Heart left ventricle (tissue), 16 donors: ENCODE data around the gene AGMO. TPM values are rescaled to one million over a fixed set of nuclear protein-coding genes. Genes with fewer than 3 reads are reported as not detected.
A peak's percentile ranks its signal among the peaks of the same experiment; 100 is the strongest.

Experiments used
- ATAC-seq, 4 donors: fragments of 200-7000 bp; cut with Tn5 transposase; one replicate each; pipeline ENCODE4 v1.9.1; 2020 to 2022; ENCODE audit warnings: moderate library complexity in 4 of 4, mild to moderate bottlenecking in 3 of 4, moderate number of reproducible peaks in 1 of 4
- DNase-seq, 5 donors: peaks; one replicate each; pipeline ENCODE4 v3.0.0-alpha.2; 2020
- H3K27ac ChIP-seq, 12 donors: fragments of 200-600 bp; sonication (generic) in 4 of 12; one replicate each; pipeline versions ENCODE4 v1.5.0 to v1.8.0; 2016 to 2022; ENCODE audit warnings: mild to moderate bottlenecking in 2 of 12
- H3K27me3 ChIP-seq, 9 donors: fragments of 200-600 bp; sonication (generic) in 2 of 9; one replicate each; pipeline versions ENCODE4 v1.5.1 to v1.8.0; 2016 to 2022; ENCODE audit warnings: mild to moderate bottlenecking in 3 of 9
- H3K36me3 ChIP-seq, 9 donors: fragments of 200-600 bp; sonication (generic) in 2 of 9; one replicate each; pipeline versions ENCODE4 v1.5.0 to v1.8.0; 2018 to 2022; ENCODE audit warnings: mild to moderate bottlenecking in 2 of 9
- H3K4me1 ChIP-seq, 12 donors: fragments of 200-600 bp; sonication (generic) in 4 of 12; one replicate each; pipeline versions ENCODE4 v1.5.0 to v1.8.0; 2016 to 2022; ENCODE audit warnings: mild to moderate bottlenecking in 3 of 12
- H3K4me3 ChIP-seq, 12 donors: fragments of 200-600 bp; sonication (generic) in 4 of 12; one replicate each; pipeline versions ENCODE4 v1.5.0 to v1.8.0; 2017 to 2022; ENCODE audit warnings: mild to moderate bottlenecking in 9 of 12, moderate library complexity in 4 of 12
- H3K9me3 ChIP-seq, 12 donors: fragments of 200-600 bp; sonication (generic) in 4 of 12; one replicate each; pipeline versions ENCODE4 v1.5.0 to v1.8.0; 2016 to 2022; ENCODE audit warnings: mild to moderate bottlenecking in 1 of 12
- POLR2A ChIP-seq, 2 donors: fragments of 450-650 bp; IDR thresholded peaks; one replicate each; pipeline ENCODE4 v1.6.1; 2017; ENCODE audit warnings: antibody characterized with exemption in 2 of 2, mild to moderate bottlenecking in 2 of 2, moderate library complexity in 2 of 2
- WGBS, 4 donors: extraction: QIAGEN DNeasy Blood & Tissue Kit in 2 of 4; methylation state at CpG; one replicate each; pipeline versions ENCODE4 v1.1.5 to v1.1.7; 2013 to 2018; 5-methylcytosine and 5-hydroxymethylcytosine counted together
- intact Hi-C, 10 donors: fragments of 100-400 bp; cut with DNase I; formaldehyde crosslinking; loops; one replicate each; pipeline versions ENCODE4 v1.11.1 to v1.14.2; 2022
- polyA plus RNA-seq, 2 donors: library from polyadenylated mRNA; stranded (reverse); fragments of 200-250 nt; gene quantifications; one replicate each; pipeline ENCODE4 v1.2.3, GENCODE V29; 2013
- total RNA-seq, 9 donors: library from RNA; depleted of rRNA in 2 of 9; stranded (reverse); fragments of >200 nt in 2 of 9; fragmentation: NEBNext Ultra II Directional in 3 of 9; extraction: Animal tissue kit (Norgen Biotek cat#: 25700) in 3 of 9; gene quantifications; one replicate each; pipeline versions ENCODE4 v1.1.0 to v1.2.4, GENCODE V29; 2016 to 2023
- TF ChIP-seq, protein P1 (sequence below), 12 donors: fragments of 200-600 bp; sonication (generic) in 4 of 12; IDR thresholded peaks; one replicate each; pipeline versions ENCODE4 v1.5.0 to v1.8.0; 2018 to 2022; ENCODE audit warnings: antibody characterized with exemption in 12 of 12, mild to moderate bottlenecking in 5 of 12
- donor health status: ischemic (EF 13 %, LVEDD 7.1; RV severe dilation, severe dysfunction).
- donor health status: healthy with polysubstance abuse.
- donor health status: DM: no; HTN: yes; CAD: no.
- donor health status: DM: no; HTN: no; CAD: no.
- donor health status: ischemic (EF 25% LVEDD 6.9; RV normal size, moderate dysfunction).
- donor health status: ischemic (EF 25% LVEDD 5.7; RV mildly dilated, moderate dysfunction).
- donor health status: healthy.
- donor health status: DM: yes; HTN: yes; CAD: no.
- donor health status: ischemic (EF 35%, LVEDD 5.7; RV mildly dilated, moderate dysfunction).
- donor health status: nonischemic (EF 11% LVEDD 7.7; RV severe dilation, severe dysfunction).
- donor health status: DM: yes; HTN: yes; CAD: no.
- donor health status: PGD.
- donor health status: ischemic (EF 29% LVEDD 5.4; RV normal size, mild dysfunction).
- donor health status: nonischemic (EF 23%, LVEDD 6.1; RV moderate dilation, normal function).

The AGMO gene
- total and polyA plus RNA-seq, 11 donors: 0.12 to 0.72 (median 0.40) TPM; not detected in 1

GRCh38 chr7:15403751-15404150 lies 158.1 kb downstream of the AGMO start:
- Histone ChIP-seq H3K4me3 (no peak overlapping the region), H3K4me1 (peaks cover 0 to 3% (median 0%) of the 10 kb centered on the region in 12 donors), H3K36me3 (no peaks in the 10 kb centered on the region), H3K27me3 (no peaks in the 10 kb centered on the region), H3K9me3 (no peaks in the 10 kb centered on the region), H3K27ac (peak overlapping the region in 1 of 12 donors; percentile 16)
- ATAC-seq (no peak), DNase-seq (no peak)
- intact Hi-C loops: no loop called here
- TF ChIP-seq, protein P1, sequence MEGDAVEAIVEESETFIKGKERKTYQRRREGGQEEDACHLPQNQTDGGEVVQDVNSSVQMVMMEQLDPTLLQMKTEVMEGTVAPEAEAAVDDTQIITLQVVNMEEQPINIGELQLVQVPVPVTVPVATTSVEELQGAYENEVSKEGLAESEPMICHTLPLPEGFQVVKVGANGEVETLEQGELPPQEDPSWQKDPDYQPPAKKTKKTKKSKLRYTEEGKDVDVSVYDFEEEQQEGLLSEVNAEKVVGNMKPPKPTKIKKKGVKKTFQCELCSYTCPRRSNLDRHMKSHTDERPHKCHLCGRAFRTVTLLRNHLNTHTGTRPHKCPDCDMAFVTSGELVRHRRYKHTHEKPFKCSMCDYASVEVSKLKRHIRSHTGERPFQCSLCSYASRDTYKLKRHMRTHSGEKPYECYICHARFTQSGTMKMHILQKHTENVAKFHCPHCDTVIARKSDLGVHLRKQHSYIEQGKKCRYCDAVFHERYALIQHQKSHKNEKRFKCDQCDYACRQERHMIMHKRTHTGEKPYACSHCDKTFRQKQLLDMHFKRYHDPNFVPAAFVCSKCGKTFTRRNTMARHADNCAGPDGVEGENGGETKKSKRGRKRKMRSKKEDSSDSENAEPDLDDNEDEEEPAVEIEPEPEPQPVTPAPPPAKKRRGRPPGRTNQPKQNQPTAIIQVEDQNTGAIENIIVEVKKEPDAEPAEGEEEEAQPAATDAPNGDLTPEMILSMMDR (IDR thresholded peaks at IDR 0.05): no peak
- no peak for TF ChIP-seq POLR2A (IDR thresholded peaks at IDR 0.05)
- WGBS, 4 donors: 47 to 64% (median 54%) methylated on average over 2 of the region's 2 CpGs

DNA sequence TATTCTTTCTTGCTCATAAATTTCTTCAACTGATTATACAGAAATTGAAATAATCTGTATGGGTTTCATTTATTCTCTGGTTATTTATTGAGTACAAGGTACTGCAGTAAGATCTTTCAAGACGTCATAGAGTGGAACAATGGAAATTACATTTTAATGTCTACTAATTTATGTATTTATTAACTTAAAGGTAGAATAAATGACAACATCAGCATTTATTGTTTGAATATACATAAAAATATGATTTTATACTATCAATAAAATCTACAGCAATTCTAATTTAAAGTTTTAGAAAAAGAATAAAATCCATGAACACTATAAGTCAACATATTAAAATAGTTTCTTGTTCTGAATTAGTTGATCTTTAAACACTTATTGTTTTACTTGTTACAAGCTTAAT lies 158.5 kb downstream of the AGMO start:
- no peak overlapping the region for H3K27ac ChIP-seq
- ATAC-seq (no peak), DNase-seq (no peak)
- intact Hi-C loops: no loop called here
- H3K4me1 ChIP-seq: peaks cover 0 to 3% (median 0%) of the 10 kb centered on the region in 12 donors
- no peaks in the 10 kb centered on the region for H3K36me3 ChIP-seq
- H3K4me3 ChIP-seq: no peak overlapping the region
- WGBS, 4 donors: 0 to 3% (median 0%) methylated on average over 1 of the region's 1 CpG
- TF ChIP-seq POLR2A (IDR thresholded peaks at IDR 0.05): no peak
- TF ChIP-seq, protein P1 (IDR thresholded peaks at IDR 0.05): no peak
- H3K9me3 ChIP-seq: no peaks in the 10 kb centered on the region
- no peaks in the 10 kb centered on the region for H3K27me3 ChIP-seq

DNA sequence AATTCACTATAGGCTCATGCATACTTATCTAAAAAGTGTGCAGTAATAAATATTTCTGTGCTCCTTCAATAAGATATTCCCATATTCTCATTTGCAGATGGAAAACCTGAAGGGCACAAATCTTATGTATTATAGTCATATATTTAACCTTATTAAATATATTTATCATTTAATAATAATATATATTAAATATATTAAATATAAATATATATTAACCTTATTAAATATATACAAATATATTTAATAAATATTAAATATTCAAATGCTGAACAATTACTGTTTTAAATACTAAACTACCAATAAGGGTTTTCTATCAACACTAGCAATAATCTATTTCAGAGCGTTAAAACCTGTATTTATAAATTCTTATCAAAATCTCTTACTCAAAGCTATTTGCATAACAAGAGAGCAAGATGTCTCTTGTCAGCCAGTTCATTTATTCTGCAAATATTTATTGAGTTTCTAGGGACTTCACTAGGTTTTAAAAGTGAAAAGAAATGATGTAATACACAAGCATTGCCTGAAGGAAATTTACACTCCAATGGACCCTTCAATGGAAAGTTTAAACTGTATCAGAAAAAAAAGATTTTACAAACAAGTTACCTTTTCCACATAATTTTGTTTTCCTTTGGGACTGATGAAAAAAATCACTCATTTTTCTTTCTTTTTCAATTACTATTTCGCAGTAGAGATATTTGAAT lies 159.2 kb downstream of the AGMO start:
- H3K9me3 ChIP-seq: no peaks in the 10 kb centered on the region
- 86 to 93% (median 90%) methylated on average over 2 of the region's 2 CpGs for WGBS, 4 donors
- peaks cover 0 to 3% (median 0%) of the 10 kb centered on the region in 12 donors for H3K4me1 ChIP-seq
- DNase-seq (no peak), ATAC-seq (no peak)
- no peak overlapping the region for H3K27ac ChIP-seq
- TF ChIP-seq, protein P1 (IDR thresholded peaks at IDR 0.05): no peak
- TF ChIP-seq POLR2A (IDR thresholded peaks at IDR 0.05): no peak
- H3K4me3 ChIP-seq: no peak overlapping the region
- no peaks in the 10 kb centered on the region for H3K36me3 ChIP-seq
- intact Hi-C loops: no loop called here
- H3K27me3 ChIP-seq: no peaks in the 10 kb centered on the region

DNA sequence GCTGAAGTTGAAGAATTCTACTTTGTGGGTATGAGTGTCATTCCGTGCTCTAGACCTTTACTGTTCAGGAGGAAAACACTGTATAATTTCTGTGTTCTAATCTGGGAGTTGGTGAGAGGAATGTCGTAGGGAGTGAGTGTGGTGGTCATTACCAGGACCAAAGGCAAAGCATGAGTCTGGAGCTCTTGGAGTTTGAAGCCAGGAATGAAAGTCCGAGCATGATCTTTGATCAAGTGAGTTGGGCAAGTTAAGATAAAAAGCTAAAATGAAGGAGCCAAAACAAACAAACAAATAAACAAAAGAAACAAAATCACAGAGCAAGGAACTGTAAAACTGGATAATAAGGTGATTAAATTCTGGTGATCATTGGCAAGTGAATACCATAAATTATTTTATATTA lies 161.4 kb downstream of the AGMO start:
- TF ChIP-seq, protein P1 (IDR thresholded peaks at IDR 0.05): no peak
- no peak for TF ChIP-seq POLR2A (IDR thresholded peaks at IDR 0.05)
- no peak overlapping the region for H3K27ac ChIP-seq
- H3K4me1 ChIP-seq: peaks cover 0 to 3% (median 0%) of the 10 kb centered on the region in 12 donors
- DNase-seq (no peak), ATAC-seq (no peak)
- no peaks in the 10 kb centered on the region for H3K27me3 ChIP-seq
- H3K36me3 ChIP-seq: no peaks in the 10 kb centered on the region
- H3K9me3 ChIP-seq: no peaks in the 10 kb centered on the region
- 62 to 75% (median 71%) methylated on average over 3 of the region's 3 CpGs for WGBS, 4 donors
- no peak overlapping the region for H3K4me3 ChIP-seq
- intact Hi-C loops: no loop called here
